IMR-90 (cell line): ENCODE data around the gene SLAMF9. TPM values are rescaled to one million over a fixed set of nuclear protein-coding genes. Genes with fewer than 3 reads are reported as not detected.

Experiments used
- ATAC-seq: fragments of 200-7000 bp; cut with Tn5 transposase; 2 replicates; pipeline ENCODE4 v1.9.1; 2020; ENCODE audit warnings: low read depth, mild to moderate bottlenecking, moderate library complexity
- BruUV-seq: library from RNA; stranded (reverse); fragments of 400-500 nt; replicated peaks from 2 replicates; lab custom pipeline; 2021; lab: Mats Ljungman, UMichigan
- CTCF ChIA-PET: fragments of 300-600 bp; formaldehyde crosslinking; extraction: SDS; loops from one replicate; lab custom pipeline; 2021; ENCODE audit warnings: antibody characterized with exemption; lab: Yijun Ruan, JAX
- POLR2A ChIA-PET: fragments of 300-600 bp; sonication (Branson Sonifier 250); formaldehyde crosslinking; loops from one replicate; lab custom pipeline; 2022; ENCODE audit warnings: antibody characterized with exemption; ENCODE audit not compliant: unreplicated experiment; lab: Charles Lee
- DNase-seq: peaks from one replicate; pipeline ENCODE4 v3.0.0; 2013
- H2AFZ ChIP-seq: replicated peaks from 2 replicates; pipeline ENCODE3; 2013; ENCODE audit warnings: low read length, mild to moderate bottlenecking; ENCODE audit not compliant: poor library complexity
- H2AK5ac ChIP-seq: 2 replicates; pipeline ENCODE4 v1.6.1; 2013; ENCODE audit warnings: low read depth, low read length, inconsistent platforms
- H2AK9ac ChIP-seq: replicated peaks from 2 replicates; pipeline ENCODE3; 2013; ENCODE audit warnings: mild to moderate bottlenecking, low read depth, low read length, moderate library complexity; ENCODE audit not compliant: poor library complexity
- H2BK120ac ChIP-seq: 2 replicates; pipeline ENCODE4 v1.6.1; 2013; ENCODE audit warnings: low read depth, low read length, inconsistent platforms
- H2BK15ac ChIP-seq: 3 replicates; pipeline ENCODE4 v1.6.1; 2013; ENCODE audit warnings: low read depth, low read length, inconsistent platforms
- H2BK20ac ChIP-seq: 2 replicates; pipeline ENCODE4 v1.6.1; 2013; ENCODE audit warnings: low read depth, mild to moderate bottlenecking, inconsistent platforms, low read length, moderate library complexity
- H2BK5ac ChIP-seq: 2 replicates; pipeline ENCODE4 v1.6.1; 2013; ENCODE audit warnings: mild to moderate bottlenecking, low read depth, low read length, inconsistent platforms; ENCODE audit not compliant: poor library complexity, severe bottlenecking
- H3K14ac ChIP-seq: replicated peaks from 2 replicates; pipeline ENCODE4 v1.6.1; 2013; ENCODE audit warnings: low read depth, low read length, inconsistent platforms
- H3K18ac ChIP-seq: 2 replicates; pipeline ENCODE4 v1.6.1; 2013; ENCODE audit warnings: low read depth, low read length, control low read depth
- H3K23ac ChIP-seq: 2 replicates; pipeline ENCODE4 v1.6.1; 2013; ENCODE audit warnings: low read depth, low read length, inconsistent platforms
- H3K27ac ChIP-seq: 2 replicates; pipeline ENCODE4 v1.5.1; 2013; ENCODE audit warnings: mild to moderate bottlenecking, control low read depth, low read length; ENCODE audit not compliant: insufficient read depth
- H3K27me3 ChIP-seq: 2 replicates; pipeline ENCODE4 v1.6.1; 2013; ENCODE audit warnings: low read length; ENCODE audit not compliant: control insufficient read depth, insufficient read depth
- H3K36me3 ChIP-seq: 2 replicates; pipeline ENCODE4 v1.6.1; 2013; ENCODE audit warnings: low read length, mixed read lengths; ENCODE audit not compliant: control insufficient read depth, insufficient read depth
- H3K4ac ChIP-seq: 2 replicates; pipeline ENCODE4 v1.6.1; 2013; ENCODE audit warnings: low read depth, low read length, inconsistent platforms
- H3K4me1 ChIP-seq: 2 replicates; pipeline ENCODE4 v1.6.1; 2013; ENCODE audit warnings: low read length, mixed read lengths; ENCODE audit not compliant: control insufficient read depth, insufficient read depth
- H3K4me2 ChIP-seq: 2 replicates; pipeline ENCODE4 v1.6.1; 2013; ENCODE audit warnings: low read depth, mild to moderate bottlenecking, control low read depth, low read length, moderate library complexity
- H3K4me3 ChIP-seq: 2 replicates; pipeline ENCODE4 v1.5.1; 2013; ENCODE audit warnings: low read depth, mild to moderate bottlenecking, control low read depth, low read length, moderate library complexity; ENCODE audit not compliant: insufficient read depth
- H3K56ac ChIP-seq: 2 replicates; pipeline ENCODE4 v1.6.1; 2013; ENCODE audit warnings: low read length, inconsistent platforms; ENCODE audit not compliant: insufficient read depth; ENCODE audit errors: extremely low read depth
- H3K79me1 ChIP-seq, 2 experiments: 2 replicates each; pipeline ENCODE4 v1.6.1; 2013; ENCODE audit warnings: low read length in 2 of 2, inconsistent platforms in 1 of 2, low read depth in 1 of 2
- H3K9ac ChIP-seq: 2 replicates; pipeline ENCODE4 v1.6.1; 2013; ENCODE audit warnings: low read depth, low read length, control low read depth
- H3K9me1 ChIP-seq: 2 replicates; pipeline ENCODE4 v1.6.1; 2013; ENCODE audit warnings: low read length, inconsistent platforms; ENCODE audit not compliant: insufficient read depth
- H3K9me3 ChIP-seq: 2 replicates; pipeline ENCODE4 v1.6.1; 2013; ENCODE audit warnings: low read length; ENCODE audit not compliant: control insufficient read depth, insufficient read depth
- H4K20me1 ChIP-seq: 2 replicates; pipeline ENCODE4 v1.6.1; 2013; ENCODE audit warnings: low read length, inconsistent platforms; ENCODE audit not compliant: insufficient read depth
- H4K5ac ChIP-seq: 2 replicates; pipeline ENCODE4 v1.6.1; 2013; ENCODE audit warnings: mild to moderate bottlenecking, low read depth, low read length, control low read depth
- H4K8ac ChIP-seq, 2 experiments: 2 replicates each; pipeline ENCODE4 v1.6.1; 2013; ENCODE audit warnings: low read depth in 2 of 2, low read length in 2 of 2, control low read depth in 1 of 2, inconsistent platforms in 1 of 2
- H4K91ac ChIP-seq: 2 replicates; pipeline ENCODE4 v1.6.1; 2013; ENCODE audit warnings: low read depth, low read length, inconsistent platforms; ENCODE audit not compliant: insufficient read depth
- CHD1 ChIP-seq: IDR thresholded peaks from 2 replicates; pipeline ENCODE4 v1.6.1; 2012; ENCODE audit warnings: low read depth, low read length, improper control_type of control experiment
- FOS ChIP-seq: fragments of 150-350 bp; IDR thresholded peaks from 2 replicates; pipeline ENCODE4 v1.6.1; 2016; ENCODE audit warnings: low read depth, low read length
- MAFK ChIP-seq: IDR thresholded peaks from 2 replicates; pipeline ENCODE4 v1.6.1; 2012; ENCODE audit warnings: low read depth, low read length, improper control_type of control experiment
- MAZ ChIP-seq: IDR thresholded peaks from 2 replicates; pipeline ENCODE4 v1.6.1; 2012; ENCODE audit warnings: low read depth, mild to moderate bottlenecking, low read length, improper control_type of control experiment, moderate library complexity, borderline replicate concordance
- NFE2L2 ChIP-seq: fragments of 150-350 bp; IDR thresholded peaks from 2 replicates; pipeline ENCODE4 v1.6.1; 2016; ENCODE audit warnings: low read depth, mild to moderate bottlenecking, low read length
- POLR2A ChIP-seq: IDR thresholded peaks from 2 replicates; pipeline ENCODE4 v1.6.1; 2012; ENCODE audit warnings: mild to moderate bottlenecking, low read depth, low read length
- RAD21 ChIP-seq: IDR thresholded peaks from 2 replicates; pipeline ENCODE4 v1.6.1; 2012; ENCODE audit warnings: low read length, improper control_type of control experiment
- RCOR1 ChIP-seq: IDR thresholded peaks from 2 replicates; pipeline ENCODE4 v1.6.1; 2012; ENCODE audit warnings: mild to moderate bottlenecking, low read length, improper control_type of control experiment; ENCODE audit not compliant: insufficient replicate concordance
- RFX5 ChIP-seq: IDR thresholded peaks from 2 replicates; pipeline ENCODE4 v1.8.0; 2012; ENCODE audit warnings: low read depth, mild to moderate bottlenecking, low read length, moderate library complexity
- SMC3 ChIP-seq: fragments of 150-350 bp; IDR thresholded peaks from 2 replicates; pipeline ENCODE4 v1.6.1; 2016; ENCODE audit warnings: low read depth, mild to moderate bottlenecking, antibody characterized with exemption, low read length, moderate library complexity
- WGBS, 2 experiments: methylation state at CpG; one replicate each; pipeline versions ENCODE4 v1.1.5 to v1.1.7; 2013; ENCODE audit warnings: missing lambda C conversion rate in 2 of 2; ENCODE audit not compliant: insufficient read length in 1 of 2; ENCODE audit errors: extremely low coverage in 2 of 2; 5-methylcytosine and 5-hydroxymethylcytosine counted together
- dilution Hi-C: fragments of 300-500 bp; cut with HindIII; formaldehyde crosslinking; loops from one replicate; pipeline ENCODE4 v1.14.3; 2018; ENCODE audit warnings: low sequenced_read_pairs; ENCODE audit not compliant: unreplicated experiment
- in situ Hi-C: fragments of 300-500 bp; cut with MboI; formaldehyde crosslinking; loops from 3 replicates; pipeline ENCODE4 v1.14.3; 2019; ENCODE audit warnings: low sequenced_read_pairs, inconsistent platforms, mixed read lengths
- intact Hi-C: fragments of 100-400 bp; cut with micrococcal nuclease; formaldehyde crosslinking; loops from 2 replicates; pipeline ENCODE4 v1.10.0; 2022
- polyA plus RNA-seq, 3 experiments: library from polyadenylated mRNA; depleted of rRNA; stranded (reverse); fragments of >200 nt; gene quantifications; 2 replicates each; pipeline ENCODE4 v1.2.3, GENCODE V29; 2012; ENCODE audit warnings: low replicate concordance in 1 of 3
- total RNA-seq: library from RNA; depleted of rRNA; stranded (reverse); fragments of >200 nt; gene quantifications from 2 replicates; pipeline ENCODE4 v1.2.3, GENCODE V29; 2012
- TF ChIP-seq, protein P1 (sequence below): conservative IDR thresholded peaks from 2 replicates; pipeline ENCODE4 v1.5.1; 2012; ENCODE audit warnings: mild to moderate bottlenecking, low read depth, low read length, improper control_type of control experiment

SLAMF9 gene
- total and polyA plus RNA-seq, 2 of the 4 experiments (the other 2 are of a cell fraction) = 0.18 to 0.67 TPM

DNA sequence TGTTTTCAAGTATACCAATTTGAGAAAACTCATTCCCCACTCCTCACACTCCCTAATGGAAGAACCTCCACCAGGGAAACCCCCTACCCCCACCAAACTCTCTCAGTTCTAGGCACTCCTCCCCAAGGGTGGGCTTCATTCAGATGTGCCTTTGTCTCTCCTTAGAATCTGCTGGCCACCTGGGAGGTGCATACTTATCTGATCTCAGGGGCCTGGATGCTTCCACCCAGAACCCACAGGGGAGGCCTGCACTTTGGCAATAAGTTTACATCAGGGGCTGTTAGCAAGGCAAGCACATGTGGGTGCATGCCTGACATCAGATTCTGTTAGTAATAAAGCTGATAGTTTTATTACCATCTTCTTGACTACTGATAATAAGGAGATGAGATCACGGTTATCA, 32.5 kb upstream of the SLAMF9 start:
- no peaks in the 10 kb centered on the region for H3K9me3 ChIP-seq
- no TSS peak for BruUV-seq
- ChIA-PET CTCF (interaction anchor here (0.7 kb wide), 1 partner anchor 20 kb away, joined by 3 read pairs; no protein-coding TSS in a partner anchor), POLR2A (no interaction called here)
- no peak overlapping the region for H2BK5ac ChIP-seq
- H3K4ac ChIP-seq = no peak overlapping the region
- peaks cover 2% of the 10 kb centered on the region; the same call in 1 of the 2 replicates for H3K4me1 ChIP-seq
- H2BK20ac ChIP-seq = no peak overlapping the region
- H4K91ac ChIP-seq = no peak overlapping the region
- H3K27ac ChIP-seq = no peak overlapping the region
- DNase-seq (no peak), ATAC-seq (no peak)
- peaks cover 19% of the 10 kb centered on the region for H3K27me3 ChIP-seq
- intact Hi-C loops = no loop called here
- H4K8ac ChIP-seq = no peak overlapping the region
- no peak overlapping the region for H4K5ac ChIP-seq
- no peak overlapping the region for H3K9ac ChIP-seq
- H3K36me3 ChIP-seq = no peaks in the 10 kb centered on the region; the same call in 1 of the 2 replicates
- in situ Hi-C loops = no loop called here
- no peak overlapping the region for H3K56ac ChIP-seq
- no CpG with 5 or more reads among the region's 1 CpG for WGBS, 2 experiments
- no peak overlapping the region for H3K23ac ChIP-seq
- H3K18ac ChIP-seq = no peak overlapping the region
- H3K4me2 ChIP-seq = no peak overlapping the region
- H3K79me1 ChIP-seq = no peaks in the 10 kb centered on the region
- H3K9me1 ChIP-seq = no peaks in the 10 kb centered on the region
- H2AK5ac ChIP-seq = no peak overlapping the region
- H3K14ac ChIP-seq = no peak overlapping the region
- no peak overlapping the region for H2AFZ ChIP-seq
- no peak for TF ChIP-seq FOS
- no peak for TF ChIP-seq MAZ
- no peak for TF ChIP-seq POLR2A
- no peak for TF ChIP-seq RCOR1
- TF ChIP-seq RFX5 = no peak
- no peak for TF ChIP-seq CHD1
- no peak for TF ChIP-seq RAD21
- no peak for TF ChIP-seq MAFK
- no peak for TF ChIP-seq SMC3
- no peak for TF ChIP-seq NFE2L2
- TF ChIP-seq, protein P1, sequence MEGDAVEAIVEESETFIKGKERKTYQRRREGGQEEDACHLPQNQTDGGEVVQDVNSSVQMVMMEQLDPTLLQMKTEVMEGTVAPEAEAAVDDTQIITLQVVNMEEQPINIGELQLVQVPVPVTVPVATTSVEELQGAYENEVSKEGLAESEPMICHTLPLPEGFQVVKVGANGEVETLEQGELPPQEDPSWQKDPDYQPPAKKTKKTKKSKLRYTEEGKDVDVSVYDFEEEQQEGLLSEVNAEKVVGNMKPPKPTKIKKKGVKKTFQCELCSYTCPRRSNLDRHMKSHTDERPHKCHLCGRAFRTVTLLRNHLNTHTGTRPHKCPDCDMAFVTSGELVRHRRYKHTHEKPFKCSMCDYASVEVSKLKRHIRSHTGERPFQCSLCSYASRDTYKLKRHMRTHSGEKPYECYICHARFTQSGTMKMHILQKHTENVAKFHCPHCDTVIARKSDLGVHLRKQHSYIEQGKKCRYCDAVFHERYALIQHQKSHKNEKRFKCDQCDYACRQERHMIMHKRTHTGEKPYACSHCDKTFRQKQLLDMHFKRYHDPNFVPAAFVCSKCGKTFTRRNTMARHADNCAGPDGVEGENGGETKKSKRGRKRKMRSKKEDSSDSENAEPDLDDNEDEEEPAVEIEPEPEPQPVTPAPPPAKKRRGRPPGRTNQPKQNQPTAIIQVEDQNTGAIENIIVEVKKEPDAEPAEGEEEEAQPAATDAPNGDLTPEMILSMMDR = no peak
- no peaks in the 10 kb centered on the region for H4K20me1 ChIP-seq
- no peak overlapping the region for H2AK9ac ChIP-seq
- H2BK120ac ChIP-seq = no peak overlapping the region
- H3K4me3 ChIP-seq = no peak overlapping the region
- dilution Hi-C loops = no loop called here
- no peak overlapping the region for H2BK15ac ChIP-seq
